ENCODE results near the gene GLIS1.

DNA sequence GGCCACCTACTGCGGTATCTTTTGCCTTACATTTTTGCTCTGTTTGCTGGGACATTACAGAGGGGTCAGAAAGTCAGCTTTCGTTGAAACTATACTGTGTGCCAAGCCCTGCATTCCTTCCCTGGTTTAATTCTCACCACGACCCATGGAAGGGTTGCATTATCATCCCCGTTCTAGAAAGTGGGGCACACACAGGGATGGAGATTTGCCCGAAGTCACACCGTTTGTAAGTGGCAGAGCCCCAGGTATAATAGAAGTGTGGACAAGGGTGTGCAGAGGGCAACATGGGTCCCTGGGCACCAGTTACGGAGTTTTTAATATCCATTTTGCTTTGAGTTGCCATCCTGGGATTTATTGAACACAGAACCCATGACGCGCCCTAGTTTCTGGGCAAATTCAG is 268.0 kb downstream of the GLIS1 start:
- TF ChIP-seq SREBF1 (IDR thresholded peaks at IDR 0.05; ENCODE audit: low read length) (no peak), ZNF274 (IDR thresholded peaks at IDR 0.05; ENCODE audit: insufficient read depth, insufficient read length) (no peak), ETV6 (conservative IDR thresholded peaks at IDR 0.05 in 1 of 2, IDR thresholded peaks at IDR 0.05 in 1 of 2; ENCODE audit: borderline replicate concordance in 1 of 2, low read depth in 1 of 2) (no peak), SUPT20H (IDR thresholded peaks at IDR 0.05; ENCODE audit: borderline replicate concordance, control insufficient read depth, low read depth, low read length) (no peak), RAD21 (IDR thresholded peaks at IDR 0.05; ENCODE audit: insufficient read depth, low read depth, low read length) (no peak), KAT2A (conservative IDR thresholded peaks at IDR 0.05; ENCODE audit: control insufficient read depth, low read depth, low read length) (no peak), HCFC1 (IDR thresholded peaks at IDR 0.05; ENCODE audit: low read length) (no peak)
- TF ChIP-seq, protein P1, sequence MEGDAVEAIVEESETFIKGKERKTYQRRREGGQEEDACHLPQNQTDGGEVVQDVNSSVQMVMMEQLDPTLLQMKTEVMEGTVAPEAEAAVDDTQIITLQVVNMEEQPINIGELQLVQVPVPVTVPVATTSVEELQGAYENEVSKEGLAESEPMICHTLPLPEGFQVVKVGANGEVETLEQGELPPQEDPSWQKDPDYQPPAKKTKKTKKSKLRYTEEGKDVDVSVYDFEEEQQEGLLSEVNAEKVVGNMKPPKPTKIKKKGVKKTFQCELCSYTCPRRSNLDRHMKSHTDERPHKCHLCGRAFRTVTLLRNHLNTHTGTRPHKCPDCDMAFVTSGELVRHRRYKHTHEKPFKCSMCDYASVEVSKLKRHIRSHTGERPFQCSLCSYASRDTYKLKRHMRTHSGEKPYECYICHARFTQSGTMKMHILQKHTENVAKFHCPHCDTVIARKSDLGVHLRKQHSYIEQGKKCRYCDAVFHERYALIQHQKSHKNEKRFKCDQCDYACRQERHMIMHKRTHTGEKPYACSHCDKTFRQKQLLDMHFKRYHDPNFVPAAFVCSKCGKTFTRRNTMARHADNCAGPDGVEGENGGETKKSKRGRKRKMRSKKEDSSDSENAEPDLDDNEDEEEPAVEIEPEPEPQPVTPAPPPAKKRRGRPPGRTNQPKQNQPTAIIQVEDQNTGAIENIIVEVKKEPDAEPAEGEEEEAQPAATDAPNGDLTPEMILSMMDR (IDR thresholded peaks at IDR 0.05 in 2 of 3, conservative IDR thresholded peaks at IDR 0.05 in 1 of 3; ENCODE audit: control insufficient read depth in 2 of 3, extremely low read depth in 1 of 3, insufficient read depth in 1 of 3, low read depth in 3 of 3, low read length in 3 of 3) = no peak
- TF ChIP-seq, protein P2, sequence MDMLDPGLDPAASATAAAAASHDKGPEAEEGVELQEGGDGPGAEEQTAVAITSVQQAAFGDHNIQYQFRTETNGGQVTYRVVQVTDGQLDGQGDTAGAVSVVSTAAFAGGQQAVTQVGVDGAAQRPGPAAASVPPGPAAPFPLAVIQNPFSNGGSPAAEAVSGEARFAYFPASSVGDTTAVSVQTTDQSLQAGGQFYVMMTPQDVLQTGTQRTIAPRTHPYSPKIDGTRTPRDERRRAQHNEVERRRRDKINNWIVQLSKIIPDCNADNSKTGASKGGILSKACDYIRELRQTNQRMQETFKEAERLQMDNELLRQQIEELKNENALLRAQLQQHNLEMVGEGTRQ (IDR thresholded peaks at IDR 0.05; ENCODE audit: borderline replicate concordance, low read depth, low read length) = no peak
- TF ChIP-seq, protein P3, sequence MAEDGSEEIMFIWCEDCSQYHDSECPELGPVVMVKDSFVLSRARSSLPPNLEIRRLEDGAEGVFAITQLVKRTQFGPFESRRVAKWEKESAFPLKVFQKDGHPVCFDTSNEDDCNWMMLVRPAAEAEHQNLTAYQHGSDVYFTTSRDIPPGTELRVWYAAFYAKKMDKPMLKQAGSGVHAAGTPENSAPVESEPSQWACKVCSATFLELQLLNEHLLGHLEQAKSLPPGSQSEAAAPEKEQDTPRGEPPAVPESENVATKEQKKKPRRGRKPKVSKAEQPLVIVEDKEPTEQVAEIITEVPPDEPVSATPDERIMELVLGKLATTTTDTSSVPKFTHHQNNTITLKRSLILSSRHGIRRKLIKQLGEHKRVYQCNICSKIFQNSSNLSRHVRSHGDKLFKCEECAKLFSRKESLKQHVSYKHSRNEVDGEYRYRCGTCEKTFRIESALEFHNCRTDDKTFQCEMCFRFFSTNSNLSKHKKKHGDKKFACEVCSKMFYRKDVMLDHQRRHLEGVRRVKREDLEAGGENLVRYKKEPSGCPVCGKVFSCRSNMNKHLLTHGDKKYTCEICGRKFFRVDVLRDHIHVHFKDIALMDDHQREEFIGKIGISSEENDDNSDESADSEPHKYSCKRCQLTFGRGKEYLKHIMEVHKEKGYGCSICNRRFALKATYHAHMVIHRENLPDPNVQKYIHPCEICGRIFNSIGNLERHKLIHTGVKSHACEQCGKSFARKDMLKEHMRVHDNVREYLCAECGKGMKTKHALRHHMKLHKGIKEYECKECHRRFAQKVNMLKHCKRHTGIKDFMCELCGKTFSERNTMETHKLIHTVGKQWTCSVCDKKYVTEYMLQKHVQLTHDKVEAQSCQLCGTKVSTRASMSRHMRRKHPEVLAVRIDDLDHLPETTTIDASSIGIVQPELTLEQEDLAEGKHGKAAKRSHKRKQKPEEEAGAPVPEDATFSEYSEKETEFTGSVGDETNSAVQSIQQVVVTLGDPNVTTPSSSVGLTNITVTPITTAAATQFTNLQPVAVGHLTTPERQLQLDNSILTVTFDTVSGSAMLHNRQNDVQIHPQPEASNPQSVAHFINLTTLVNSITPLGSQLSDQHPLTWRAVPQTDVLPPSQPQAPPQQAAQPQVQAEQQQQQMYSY (CRISPR knock-in tag; IDR thresholded peaks at IDR 0.05) = no peak
- TF ChIP-seq, protein P4, sequence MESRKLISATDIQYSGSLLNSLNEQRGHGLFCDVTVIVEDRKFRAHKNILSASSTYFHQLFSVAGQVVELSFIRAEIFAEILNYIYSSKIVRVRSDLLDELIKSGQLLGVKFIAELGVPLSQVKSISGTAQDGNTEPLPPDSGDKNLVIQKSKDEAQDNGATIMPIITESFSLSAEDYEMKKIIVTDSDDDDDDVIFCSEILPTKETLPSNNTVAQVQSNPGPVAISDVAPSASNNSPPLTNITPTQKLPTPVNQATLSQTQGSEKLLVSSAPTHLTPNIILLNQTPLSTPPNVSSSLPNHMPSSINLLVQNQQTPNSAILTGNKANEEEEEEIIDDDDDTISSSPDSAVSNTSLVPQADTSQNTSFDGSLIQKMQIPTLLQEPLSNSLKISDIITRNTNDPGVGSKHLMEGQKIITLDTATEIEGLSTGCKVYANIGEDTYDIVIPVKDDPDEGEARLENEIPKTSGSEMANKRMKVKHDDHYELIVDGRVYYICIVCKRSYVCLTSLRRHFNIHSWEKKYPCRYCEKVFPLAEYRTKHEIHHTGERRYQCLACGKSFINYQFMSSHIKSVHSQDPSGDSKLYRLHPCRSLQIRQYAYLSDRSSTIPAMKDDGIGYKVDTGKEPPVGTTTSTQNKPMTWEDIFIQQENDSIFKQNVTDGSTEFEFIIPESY (IDR thresholded peaks at IDR 0.05) = no peak

All from GM12878 (cell line).